Esophagus squamous epithelium (tissue), 4 donors: Measurements from ENCODE around the gene AFF3.

Source experiments
- POLR2A ChIP-seq, 4 donors: fragments of 450-650 bp; IDR thresholded peaks; one replicate each; pipeline ENCODE4 v1.6.1; 2017; ENCODE audit warnings: antibody characterized with exemption in 4 of 4, mild to moderate bottlenecking in 4 of 4, moderate library complexity in 3 of 4
- TF ChIP-seq, protein P1 (sequence below), 6 experiments: fragments of 450-650 bp in 4 of 6; fragments of 200-600 bp in 2 of 6; sonication (generic) in 2 of 6; IDR thresholded peaks; one replicate each; pipeline ENCODE4 v1.5.1; 2016 to 2019; ENCODE audit warnings: antibody characterized with exemption in 6 of 6, mild to moderate bottlenecking in 4 of 6, moderate library complexity in 4 of 6

DNA sequence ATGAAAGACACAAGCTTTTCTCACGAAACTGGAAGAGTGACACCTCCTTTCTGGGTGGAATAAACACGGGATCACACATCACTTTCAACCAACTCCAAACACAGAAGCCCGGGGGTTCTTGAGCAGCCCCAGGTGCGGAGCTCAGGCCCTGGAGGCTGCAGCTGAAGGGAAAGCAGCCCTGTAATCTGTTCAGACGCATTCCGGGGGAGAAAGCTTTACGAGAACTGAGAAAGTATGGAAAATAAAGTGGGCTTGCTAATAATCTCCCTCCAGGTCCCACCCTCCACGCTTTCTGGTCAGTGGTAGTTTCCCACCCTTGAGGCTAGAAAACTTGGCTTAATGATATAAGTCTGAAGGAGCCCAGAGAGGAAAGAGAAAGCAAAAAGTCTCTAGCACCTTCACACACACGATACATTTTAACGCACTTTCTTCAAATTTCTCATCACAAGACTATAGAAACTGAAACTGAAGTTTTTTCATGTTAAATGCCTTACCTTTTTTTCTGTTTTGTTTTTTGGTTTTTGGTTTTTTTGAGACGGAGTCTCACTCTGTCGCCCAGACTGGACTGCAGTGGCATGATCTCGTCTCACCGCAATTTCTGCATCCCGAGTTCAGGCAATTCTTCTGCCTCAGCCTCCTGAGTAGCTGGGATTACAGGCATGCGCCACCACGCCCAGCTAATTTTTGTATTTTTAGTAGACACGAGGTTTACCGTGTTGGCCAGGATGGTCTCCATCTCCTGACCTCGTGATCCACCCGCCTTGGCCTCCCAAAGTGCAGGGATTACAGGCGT lies 141.3 kb downstream of the AFF3 start:
- TF ChIP-seq POLR2A (IDR thresholded peaks at IDR 0.05) = no peak
- TF ChIP-seq, protein P1, sequence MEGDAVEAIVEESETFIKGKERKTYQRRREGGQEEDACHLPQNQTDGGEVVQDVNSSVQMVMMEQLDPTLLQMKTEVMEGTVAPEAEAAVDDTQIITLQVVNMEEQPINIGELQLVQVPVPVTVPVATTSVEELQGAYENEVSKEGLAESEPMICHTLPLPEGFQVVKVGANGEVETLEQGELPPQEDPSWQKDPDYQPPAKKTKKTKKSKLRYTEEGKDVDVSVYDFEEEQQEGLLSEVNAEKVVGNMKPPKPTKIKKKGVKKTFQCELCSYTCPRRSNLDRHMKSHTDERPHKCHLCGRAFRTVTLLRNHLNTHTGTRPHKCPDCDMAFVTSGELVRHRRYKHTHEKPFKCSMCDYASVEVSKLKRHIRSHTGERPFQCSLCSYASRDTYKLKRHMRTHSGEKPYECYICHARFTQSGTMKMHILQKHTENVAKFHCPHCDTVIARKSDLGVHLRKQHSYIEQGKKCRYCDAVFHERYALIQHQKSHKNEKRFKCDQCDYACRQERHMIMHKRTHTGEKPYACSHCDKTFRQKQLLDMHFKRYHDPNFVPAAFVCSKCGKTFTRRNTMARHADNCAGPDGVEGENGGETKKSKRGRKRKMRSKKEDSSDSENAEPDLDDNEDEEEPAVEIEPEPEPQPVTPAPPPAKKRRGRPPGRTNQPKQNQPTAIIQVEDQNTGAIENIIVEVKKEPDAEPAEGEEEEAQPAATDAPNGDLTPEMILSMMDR (IDR thresholded peaks at IDR 0.05) = no peak
